Stimulated activated CD4-positive, alpha-beta T cell treated with anti-CD3 and anti-CD28 coated beads, Interleukin-15, amount 100 ng/mL, for 48 hours (primary cell): ENCODE data around the gene CLEC11A.

Experiments
- DNase-seq, 2 donors: peaks; one replicate each; pipeline ENCODE4 v3.0.0-alpha.2; 2020; ENCODE audit warnings: low read depth in 2 of 2

CLEC11A gene

DNA sequence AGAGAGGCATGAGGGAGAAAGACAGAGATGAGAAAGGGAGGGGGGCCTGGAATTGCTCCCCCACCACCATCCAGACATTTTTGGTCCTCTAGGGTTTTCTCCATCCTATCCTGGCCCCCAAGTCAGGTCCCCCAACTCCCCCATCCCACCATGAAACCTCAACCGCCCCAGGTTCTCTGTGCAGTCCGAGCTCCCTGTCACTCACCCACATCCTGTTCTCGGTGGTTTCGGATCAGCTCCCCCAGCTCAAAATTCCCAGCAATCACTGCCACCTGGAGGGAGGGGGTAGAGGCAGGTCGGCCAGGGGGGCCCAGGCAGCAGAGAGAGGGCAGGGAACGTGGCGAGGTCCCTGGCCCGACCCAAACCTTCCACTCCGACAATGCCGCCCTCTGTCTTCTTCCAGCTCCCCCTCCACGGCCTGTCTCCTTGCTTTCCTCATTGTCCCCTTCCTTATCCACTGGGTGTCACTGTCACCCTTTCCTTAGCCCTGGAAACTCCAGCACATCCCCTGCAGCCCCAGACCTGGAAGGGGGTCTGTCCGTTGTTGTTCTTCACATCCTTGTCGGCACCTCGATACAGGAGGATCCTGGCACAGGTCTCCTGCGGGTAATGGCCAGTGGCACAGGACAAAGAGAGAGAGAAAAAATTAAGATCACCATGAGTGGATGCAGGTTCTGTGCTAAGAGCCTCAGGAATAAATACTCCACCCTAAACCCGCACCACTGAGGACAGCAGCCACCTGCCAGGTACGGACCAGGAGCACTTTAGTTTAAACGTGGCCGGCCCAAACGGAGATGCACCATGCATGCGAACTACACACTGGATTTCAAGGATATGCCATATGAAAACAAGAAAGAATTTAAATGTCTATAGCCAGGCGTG, 19.0 kb upstream of the CLEC11A start:
- DNase-seq = no peak

DNA sequence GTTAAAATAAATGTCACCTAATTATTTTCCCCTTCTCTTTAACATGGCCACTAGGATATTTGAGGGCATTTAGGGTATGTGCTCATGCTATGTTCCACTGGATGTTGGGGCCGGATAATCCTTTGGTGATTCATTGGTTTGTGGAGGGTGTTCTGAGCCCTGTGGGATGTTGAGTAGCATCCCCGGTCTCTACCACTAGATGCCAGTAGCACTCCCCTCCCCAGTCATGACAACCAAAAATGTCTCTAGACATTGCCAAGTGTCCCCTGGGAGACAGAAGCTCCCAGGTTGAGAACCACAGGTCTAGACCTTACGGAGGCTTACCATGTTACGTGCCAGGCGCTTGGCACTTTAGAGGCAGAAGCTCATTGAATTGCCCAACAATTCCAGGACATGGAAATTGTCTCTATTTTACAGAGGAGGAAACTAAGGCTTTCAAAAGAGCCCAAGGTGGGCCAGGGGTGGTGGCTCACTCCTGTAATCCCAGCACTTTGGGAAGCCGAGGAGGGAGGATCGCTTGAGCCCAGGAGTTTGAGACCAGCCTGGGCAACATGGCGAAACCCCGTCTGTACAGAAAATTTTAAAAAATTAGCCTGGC, 17.6 kb upstream of the CLEC11A start:
- DNase-seq = no peak

DNA sequence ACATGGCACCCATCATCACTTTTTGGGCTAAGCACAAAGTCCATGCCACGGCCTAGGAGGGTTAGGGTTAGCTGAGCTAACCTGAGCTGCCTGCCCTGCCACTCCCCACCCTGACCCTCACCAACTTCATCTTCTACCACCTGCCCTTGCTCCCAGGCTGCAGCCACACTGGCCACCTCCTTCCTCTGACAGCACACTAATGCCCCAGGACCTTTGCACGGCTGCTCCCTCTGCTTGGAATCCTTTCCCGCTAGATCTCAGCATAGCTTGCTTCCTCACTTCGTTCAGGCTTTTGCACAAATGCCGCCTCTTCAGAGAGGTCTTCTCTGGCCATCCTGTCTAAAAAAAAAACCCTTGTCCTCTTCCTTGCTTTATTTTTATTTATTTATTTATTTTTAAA, 16.8 kb upstream of the CLEC11A start:
- no peak for DNase-seq

DNA sequence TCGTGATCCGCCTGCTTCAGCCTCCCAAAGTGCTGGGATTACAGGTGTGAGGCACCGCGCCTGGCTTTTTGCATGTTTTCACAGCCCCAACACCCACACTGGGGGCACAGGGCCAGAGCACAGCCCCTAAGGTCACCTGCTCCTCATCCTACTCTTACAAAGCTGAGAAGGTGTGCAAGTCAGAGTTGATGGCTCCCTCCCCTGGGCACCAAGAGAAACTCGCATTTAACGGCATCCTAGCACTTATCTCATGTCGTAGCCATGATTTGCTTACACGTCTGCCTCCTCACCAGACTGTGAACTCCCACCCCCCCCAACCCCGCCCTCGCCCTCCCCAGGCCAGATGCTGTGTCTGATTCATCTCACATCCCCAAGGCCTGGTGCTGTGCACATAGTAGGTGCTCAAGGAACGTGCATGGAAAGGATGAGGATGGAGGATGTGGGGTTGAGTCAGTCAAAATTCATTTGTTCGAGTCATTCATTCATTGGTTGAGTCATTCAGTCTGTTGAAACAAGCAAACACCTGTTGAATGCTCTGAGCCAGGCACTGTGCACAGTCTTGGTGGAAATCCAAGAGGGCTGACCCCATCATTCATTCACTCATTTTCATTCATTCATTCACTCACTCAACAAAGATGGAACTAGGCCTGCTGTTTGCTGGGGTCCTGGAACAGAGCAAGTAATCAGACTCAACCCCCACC, 14.8 kb upstream of the CLEC11A start:
- no peak for DNase-seq

DNA sequence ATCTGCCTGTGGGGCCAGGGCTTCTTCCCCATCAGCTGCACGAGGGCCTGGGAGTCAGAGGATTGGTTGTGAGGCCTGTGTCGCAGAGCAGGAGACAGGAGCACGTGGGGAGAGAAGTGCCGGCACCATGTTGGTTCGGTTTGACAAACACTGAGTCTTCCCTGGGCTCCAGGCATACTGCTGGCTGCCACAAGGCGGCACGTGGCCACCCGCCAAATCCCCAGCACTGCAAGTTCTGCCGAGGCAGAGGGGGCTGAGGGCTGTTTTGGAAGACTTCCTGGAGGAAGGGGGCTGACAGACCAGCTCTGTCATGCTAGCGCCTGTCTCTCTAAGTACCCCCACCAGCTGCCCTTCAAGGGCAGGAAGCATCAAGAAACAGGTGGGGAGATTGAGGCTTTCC, 13.1 kb upstream of the CLEC11A start:
- no peak for DNase-seq

DNA sequence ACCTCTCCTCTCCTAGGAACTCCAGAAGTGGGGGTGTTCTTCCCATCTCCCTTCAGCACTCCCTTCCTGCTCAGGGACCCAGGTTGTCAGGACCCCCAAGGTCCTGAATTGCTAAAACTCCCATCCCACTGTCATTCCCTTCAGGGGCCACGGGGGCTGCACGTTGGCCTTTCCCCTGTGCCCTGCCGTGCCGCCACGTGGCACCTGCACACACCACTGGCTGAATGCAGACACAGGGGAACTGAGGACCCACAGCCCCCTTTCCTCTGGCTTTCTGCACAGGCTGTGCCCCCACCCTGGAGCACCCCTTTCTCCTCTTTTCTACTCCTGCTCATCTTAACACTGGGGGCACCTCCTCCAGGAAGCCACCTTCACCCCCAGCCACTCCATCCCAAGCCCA, 12.6 kb upstream of the CLEC11A start:
- no peak for DNase-seq

DNA sequence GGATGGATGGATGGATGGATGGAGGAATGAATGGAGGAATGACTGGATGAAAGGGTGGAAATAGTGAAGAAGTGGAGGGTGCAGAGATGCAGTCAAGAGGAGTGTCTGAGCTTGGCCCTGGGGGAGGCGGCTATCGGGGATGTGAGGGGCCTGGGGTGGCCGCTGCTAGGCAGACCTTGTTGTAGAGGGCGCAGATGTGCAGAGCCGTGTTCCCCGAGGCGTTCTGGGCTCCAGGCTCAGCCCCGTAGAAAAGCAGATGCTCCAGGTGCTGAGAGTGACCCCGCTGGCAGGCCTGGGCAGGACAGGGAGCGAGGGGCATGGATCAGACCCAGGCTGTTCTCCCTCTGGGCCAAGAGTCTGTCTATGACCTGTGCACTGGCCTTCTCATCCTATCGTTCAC, 12.0 kb upstream of the CLEC11A start:
- no peak for DNase-seq

DNA sequence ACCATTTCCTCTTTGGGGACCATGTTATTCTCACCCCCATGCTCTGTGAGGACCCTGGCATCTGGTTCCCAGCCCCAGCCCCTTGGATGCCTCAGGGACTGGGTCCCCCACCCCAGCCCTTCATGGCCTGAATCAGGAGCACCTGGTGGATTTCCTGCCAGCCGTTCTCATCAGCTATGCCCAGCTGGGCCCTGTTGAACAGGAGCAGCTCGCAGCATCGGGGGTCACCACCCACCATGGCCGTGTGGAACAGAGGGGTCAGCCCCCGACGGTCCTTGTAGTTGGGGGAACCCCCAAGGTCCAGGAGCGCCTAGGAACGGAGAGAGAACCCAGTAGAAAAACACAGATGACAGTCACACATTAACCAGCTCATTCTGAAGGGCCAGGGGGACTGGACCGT, 11.4 kb upstream of the CLEC11A start:
- DNase-seq = no peak

DNA sequence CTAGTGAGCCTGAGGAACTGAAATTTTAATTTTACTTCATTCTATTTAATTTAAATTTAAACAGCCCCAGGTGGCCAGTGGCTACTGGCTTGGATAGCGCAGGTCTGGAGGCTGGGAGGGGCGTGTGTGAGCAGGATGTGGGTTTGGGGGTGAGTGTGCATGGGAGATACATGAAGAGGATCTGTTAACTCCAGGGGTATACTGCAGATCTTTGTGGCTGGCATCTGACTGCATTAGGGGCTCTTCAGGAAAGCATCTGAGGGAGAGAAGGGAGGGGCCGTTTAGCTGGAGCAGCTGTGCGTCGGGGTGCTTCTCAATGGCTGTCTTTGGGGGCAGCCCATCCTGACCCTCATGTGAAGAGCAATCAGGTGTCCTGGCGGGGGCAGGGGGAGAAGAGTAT, 10.3 kb upstream of the CLEC11A start:
- no peak for DNase-seq

DNA sequence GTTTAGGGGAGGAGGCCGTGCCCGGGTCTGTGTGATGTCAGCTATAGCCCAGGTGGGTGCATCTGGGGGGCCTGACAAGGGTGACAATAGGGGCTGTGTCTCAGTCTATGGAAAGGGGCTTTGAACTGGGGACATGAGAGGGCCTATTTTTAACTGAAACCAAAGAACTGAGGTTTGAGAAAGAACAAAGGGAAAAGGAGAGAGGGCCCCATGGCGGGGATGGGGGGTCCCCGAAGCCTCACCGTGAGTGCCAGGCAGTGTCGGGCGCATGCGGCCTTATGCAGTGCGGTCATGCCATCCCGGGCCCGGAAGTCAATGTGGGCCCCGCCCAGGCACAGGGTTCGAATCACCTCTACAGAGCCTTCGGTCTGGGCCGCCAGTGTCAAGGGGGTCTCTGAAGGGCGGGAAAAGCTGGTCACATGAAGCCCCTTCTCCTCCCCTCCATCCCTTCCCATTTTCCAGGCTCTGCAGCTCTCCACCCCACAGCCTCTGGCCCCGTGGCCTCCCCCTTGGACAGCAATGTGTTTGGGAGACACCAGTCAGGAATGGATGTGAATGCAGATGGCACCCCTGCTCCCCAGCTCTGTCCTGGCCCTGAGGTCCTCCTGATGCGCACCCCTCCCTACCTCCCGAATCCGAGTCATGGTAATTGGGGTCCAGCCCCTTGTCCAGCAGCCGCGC, 9.5 kb upstream of the CLEC11A start:
- DNase-seq = no peak

DNA sequence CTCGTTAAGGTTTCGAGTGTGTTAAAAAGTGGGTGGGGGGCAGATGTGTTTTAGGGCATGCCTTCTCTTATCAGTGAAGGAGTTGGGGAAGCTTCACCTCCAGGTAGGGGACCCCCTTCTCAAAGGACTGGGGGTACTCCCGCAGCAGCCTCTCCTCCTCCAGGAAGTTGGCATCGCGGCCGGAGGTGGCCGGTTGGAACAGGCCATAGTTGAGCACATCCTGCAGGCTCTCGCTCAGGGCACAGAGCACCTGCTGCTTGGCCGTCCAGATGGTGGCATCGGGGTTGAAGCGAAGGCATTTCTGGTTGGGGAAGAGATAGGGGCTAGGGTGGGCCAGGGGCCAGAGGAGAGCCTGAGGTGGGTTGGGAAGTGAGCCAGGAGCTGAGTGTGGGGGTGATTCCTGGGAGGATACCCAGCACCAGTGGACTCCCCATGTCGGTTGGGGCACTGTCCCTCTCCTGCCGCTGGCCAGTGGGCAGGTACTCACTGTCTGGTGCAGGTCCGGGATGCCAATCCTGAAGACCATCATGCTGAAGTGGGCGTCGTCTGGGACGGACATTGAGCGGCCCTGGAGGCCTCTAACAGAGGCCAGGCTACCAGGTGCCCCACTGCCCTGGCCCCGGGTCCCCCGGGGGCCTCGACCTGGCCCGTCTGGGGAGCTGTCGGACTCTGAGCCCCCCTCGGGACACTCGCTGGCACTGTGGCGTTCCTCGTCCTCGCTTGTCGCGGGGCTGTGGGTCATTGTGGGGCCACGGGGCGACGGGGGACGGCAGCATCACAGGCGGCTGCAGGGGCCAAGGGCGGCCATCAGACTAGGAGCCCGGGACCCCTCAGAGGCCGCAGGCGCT, 6.8 kb upstream of the CLEC11A start:
- no peak for DNase-seq

DNA sequence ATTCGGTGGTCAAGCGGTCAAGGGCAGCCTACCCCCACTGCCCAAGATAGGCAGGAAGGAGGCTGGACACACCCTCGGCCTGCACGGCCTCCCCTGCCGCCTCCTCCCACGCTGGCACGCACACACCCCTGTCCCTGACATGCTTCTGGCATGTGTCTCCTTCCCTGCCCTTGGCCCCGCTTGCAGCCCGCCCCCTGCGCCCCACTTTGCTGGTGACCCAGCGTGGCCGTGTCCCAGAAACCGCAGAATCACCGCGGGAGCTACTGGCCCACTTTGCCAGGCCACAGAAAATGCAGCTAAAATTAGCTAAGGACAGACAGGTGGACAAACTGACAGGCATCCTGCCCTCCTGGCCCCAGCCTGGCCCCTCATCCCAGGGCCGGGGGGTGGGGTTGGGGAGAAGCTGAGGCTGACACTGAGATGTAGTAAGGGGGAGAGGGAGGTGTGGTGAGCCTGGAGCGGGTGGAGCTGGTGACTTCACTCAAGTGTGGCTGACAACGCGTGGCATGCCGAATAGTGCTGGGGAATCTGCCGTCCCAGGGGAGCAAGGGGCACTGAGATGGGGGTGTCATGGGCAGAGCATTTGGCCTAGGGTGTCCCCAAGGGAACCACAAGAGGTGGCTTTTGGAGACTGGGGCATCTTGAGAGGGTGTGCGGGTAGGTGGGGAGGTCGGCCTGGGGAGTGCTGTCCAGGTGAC, 6.0 kb upstream of the CLEC11A start:
- DNase-seq = no peak

DNA sequence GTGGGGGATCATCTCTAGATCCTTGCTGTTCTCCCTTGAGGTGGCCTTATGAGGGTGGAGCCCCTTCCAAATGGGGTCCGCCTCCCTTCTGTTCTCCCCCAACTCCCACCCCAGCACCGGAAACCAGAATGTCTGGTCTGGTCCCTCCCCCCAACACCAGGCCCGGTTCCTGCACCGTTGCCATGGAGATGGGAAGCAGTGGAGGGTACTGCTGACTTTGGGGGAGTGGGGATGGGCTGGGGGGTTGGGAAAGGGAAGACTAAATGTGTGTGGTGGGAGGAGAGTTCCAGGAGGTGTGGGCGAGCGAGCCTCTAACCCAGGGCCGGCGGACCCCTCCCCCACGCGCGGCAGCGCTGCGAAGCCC, 5.3 kb upstream of the CLEC11A start:
- DNase-seq = no peak

DNA sequence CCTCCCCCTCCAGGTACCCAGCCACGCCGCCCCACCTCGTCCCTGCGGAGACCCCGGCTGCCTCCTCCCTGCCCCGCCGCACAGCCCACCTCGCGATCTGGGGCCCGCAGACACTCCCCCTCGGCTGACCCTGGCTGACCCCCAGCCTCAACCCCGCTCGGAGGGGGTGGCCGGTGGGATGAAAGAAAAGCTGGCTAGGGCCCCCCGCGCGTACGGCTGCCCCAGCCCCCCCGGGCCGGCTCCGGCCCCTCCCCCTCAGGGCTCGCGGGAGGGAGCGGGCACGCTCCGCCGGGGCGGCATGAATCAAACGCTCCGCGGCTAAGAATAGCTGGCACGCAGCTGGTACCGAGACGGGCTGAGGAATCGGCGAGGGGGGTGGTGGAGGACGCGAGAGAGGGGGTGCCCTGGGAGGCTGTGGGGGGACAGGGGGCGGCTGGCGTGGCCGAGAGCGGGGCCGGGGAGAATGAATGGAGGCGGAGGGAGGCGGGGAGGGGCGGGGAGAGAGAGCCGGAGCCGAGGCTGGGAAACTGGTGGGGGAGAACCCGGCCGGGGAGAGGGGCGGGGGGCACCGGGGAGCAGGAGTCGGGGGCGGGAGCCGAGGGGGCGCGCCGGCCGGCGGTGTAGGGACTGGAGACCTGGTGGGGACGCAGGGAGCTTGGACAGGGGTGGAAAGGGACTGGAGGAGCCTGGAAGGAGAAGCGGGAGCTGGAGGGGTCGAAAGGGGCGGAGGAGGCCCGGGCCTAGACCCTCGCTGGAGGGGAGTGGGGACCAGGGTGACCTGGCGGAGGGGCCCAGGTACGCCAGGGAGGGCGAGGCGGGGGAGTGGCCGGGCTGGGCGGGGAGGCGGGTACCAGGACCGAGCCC, 4.7 kb upstream of the CLEC11A start:
- DNase-seq = no peak

DNA sequence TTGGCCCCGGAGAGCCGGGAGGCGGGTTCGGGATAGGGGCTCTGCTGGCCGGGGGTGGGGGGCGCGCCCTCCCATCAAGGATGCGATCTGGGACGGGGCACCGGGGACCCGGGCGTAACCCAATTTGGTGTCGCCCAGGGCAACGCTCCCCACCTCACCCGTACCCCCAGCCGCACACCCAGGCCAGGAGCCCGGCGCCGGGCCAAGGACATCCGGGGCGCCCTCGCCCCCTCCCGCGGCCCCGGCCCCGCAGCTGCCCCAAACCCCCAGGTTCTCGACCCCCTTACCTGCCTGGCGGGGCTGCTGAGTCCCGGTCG, 4.1 kb upstream of the CLEC11A start:
- DNase-seq = no peak

DNA sequence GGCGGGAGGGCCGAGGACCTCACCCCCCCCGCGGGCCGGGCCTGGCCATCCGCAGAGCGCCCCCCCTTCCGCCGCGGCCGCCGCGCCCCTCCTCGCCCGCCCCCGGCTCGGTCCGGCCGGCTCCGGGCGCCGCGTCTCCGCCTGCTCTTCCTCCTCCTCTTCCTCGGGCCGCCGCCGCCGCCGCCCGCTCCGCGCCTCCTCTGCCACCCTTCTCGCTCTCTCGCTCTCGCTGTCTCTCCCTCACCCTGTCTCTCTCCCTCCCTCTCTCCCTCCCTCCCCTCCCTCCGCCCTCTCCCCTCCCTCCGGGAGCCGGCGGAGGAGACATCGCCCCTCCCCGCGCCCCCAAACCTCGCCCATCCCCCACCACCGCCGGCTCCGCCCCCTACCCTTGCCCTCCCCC, 3.6 kb upstream of the CLEC11A start, which contains the start of gene SHANK1:
Gene SHANK1, minus strand, starts transcription at position 237 of the 400 bp plus-strand sequence. CDS start 2,883 bp downstream, outside the sequence.
- DNase-seq = no peak

DNA sequence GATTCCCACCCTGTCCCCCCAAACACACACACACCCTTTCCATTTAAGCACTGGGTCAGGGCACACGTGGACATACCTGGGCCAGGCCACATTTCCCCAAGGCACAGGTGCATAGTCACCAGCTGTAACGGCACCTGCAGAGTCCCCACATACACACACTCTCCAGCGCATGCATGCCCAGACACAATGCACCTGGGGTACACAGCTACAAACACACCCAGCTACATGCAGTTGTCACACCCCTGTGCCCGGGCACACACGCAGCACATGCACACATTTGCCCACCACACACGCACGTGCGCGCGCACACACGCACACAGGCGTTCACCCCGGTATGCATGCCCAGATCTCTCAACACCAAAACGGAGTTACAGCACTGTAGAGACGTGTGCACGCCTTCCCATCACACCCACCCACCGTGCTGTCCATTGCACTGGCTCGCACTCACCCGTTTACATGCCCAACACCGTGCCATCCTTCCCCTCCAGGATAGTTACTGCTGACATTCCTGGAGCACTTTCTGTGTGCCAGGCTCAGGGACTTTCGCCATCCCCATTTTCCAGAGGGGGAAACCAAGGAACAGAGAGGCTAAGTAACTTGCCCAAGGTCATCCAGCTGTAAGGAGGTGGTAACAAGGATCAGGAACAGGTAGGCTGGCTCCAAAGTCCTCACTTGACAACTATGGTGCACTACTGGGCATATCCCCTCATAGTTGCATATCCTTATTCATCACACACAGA, 2.8 kb upstream of the CLEC11A start:
- DNase-seq = no peak

DNA sequence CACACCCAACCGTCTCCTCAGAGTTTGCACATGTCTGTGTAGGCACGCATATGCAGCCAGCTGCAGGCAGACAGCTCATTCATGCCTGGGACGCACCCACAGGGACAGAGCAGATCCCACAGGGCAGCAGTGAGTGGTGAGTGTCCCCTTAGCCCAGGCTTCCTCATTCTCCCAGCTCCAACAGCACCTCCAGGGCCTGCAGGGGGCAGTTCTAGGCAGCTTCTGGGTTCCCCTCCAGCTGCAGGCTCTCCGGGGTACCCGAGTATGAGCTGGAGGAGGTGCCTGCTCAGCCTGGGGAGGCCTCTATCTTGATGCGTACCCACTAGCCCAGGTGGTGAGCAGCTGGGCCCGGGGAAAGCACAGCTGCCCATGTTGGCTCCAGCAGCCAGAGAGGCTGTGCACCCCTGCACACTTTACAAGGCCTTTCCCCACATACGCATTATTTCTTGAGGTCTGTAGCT, 2.2 kb upstream of the CLEC11A start:
- no peak for DNase-seq
